Activated CD8-positive, alpha-beta memory T cell treated with anti-CD3 and anti-CD28 coated beads, Interleukin-2, amount 10 ng/mL, durations not matched to agents 7 days and 5 days (primary cell): ENCODE data around the gene DPH2. TPM values are rescaled to one million over a fixed set of nuclear protein-coding genes. Genes with fewer than 3 reads are reported as not detected.

ENCODE experiments used
- total RNA-seq, 2 experiments: library from RNA; stranded (reverse); gene quantifications; one replicate each; pipeline ENCODE4 v1.2.3, GENCODE V29; 2021

The DPH2 gene
- total RNA-seq, 2 experiments from 2014 or later: 28.1 to 39.8 TPM

Other genes starting within 250 kb of the DPH2 start
- gene ARTN, start 36.2 kb upstream of the DPH2 start, total RNA-seq: not detected
- 10 to 100 TPM; 25.3 to 29.4 TPM for gene IPO13, start 23.1 kb upstream of the DPH2 start, total RNA-seq
- 100 to 1,000 TPM; 108 to 139 TPM for gene ATP6V0B, start 5.0 kb downstream of the DPH2 start, total RNA-seq
- gene B4GALT2, start 9.2 kb downstream of the DPH2 start, total RNA-seq: 10 to 100 TPM; 20.1 to 25.5 TPM
- gene CCDC24, start 21.6 kb downstream of the DPH2 start, total RNA-seq: 1 to 10 TPM; 1.3 to 1.5 TPM
- 1 to 10 TPM; 2.6 to 5.3 TPM for gene SLC6A9, start 61.5 kb downstream of the DPH2 start, total RNA-seq
- gene KLF17, start 148.8 kb downstream of the DPH2 start, total RNA-seq: not detected
- gene KLF18, start 171.6 kb downstream of the DPH2 start, total RNA-seq: not detected
- gene DMAP1, start 243.5 kb downstream of the DPH2 start, total RNA-seq: 10 to 100 TPM; 36.9 to 44.1 TPM